Trophoblast cell (in vitro differentiated cells and primary cell): ENCODE measurements around the gene TENM3.

Experiments used
- DNase-seq, 2 donors: peaks; one replicate each; pipeline ENCODE4 v3.0.0-alpha.2; 2016
- H2AFZ ChIP-seq: 2 replicates; pipeline ENCODE4 v1.6.1; 2013; ENCODE audit warnings: low read length, moderate library complexity, mild to moderate bottlenecking; ENCODE audit not compliant: insufficient read depth, poor library complexity
- H2AK5ac ChIP-seq: 2 replicates; pipeline ENCODE4 v1.6.1; 2013; ENCODE audit warnings: mild to moderate bottlenecking, low read length
- H2BK120ac ChIP-seq: 2 replicates; pipeline ENCODE4 v1.6.1; 2013; ENCODE audit warnings: low read length, mild to moderate bottlenecking, moderate library complexity; ENCODE audit not compliant: insufficient read depth, poor library complexity
- H2BK12ac ChIP-seq: 2 replicates; pipeline ENCODE4 v1.6.1; 2013; ENCODE audit warnings: mild to moderate bottlenecking, low read length, moderate library complexity
- H2BK5ac ChIP-seq: 2 replicates; pipeline ENCODE4 v1.6.1; 2013; ENCODE audit warnings: low read length, low read depth, moderate library complexity, mild to moderate bottlenecking; ENCODE audit not compliant: poor library complexity
- H3K14ac ChIP-seq: 2 replicates; pipeline ENCODE4 v1.6.1; 2013; ENCODE audit warnings: mild to moderate bottlenecking, low read length
- H3K18ac ChIP-seq: 2 replicates; pipeline ENCODE4 v1.6.1; 2013; ENCODE audit warnings: mild to moderate bottlenecking, low read length
- H3K23ac ChIP-seq: 2 replicates; pipeline ENCODE4 v1.6.1; 2013; ENCODE audit warnings: low read length
- H3K27ac ChIP-seq: 2 replicates; pipeline ENCODE4 v1.5.1; 2013; ENCODE audit warnings: low read depth, mild to moderate bottlenecking, inconsistent platforms, low read length, moderate library complexity
- H3K27me3 ChIP-seq: 2 replicates; pipeline ENCODE4 v1.6.1; 2013; ENCODE audit warnings: inconsistent platforms, mild to moderate bottlenecking, low read length, moderate library complexity; ENCODE audit not compliant: insufficient read depth
- H3K36me3 ChIP-seq, 2 experiments: 1 replicate in 1 of 2; 2 replicates in 1 of 2; pipeline ENCODE4 v1.6.1; 2013; ENCODE audit warnings: low read length in 2 of 2, mild to moderate bottlenecking in 2 of 2, moderate library complexity in 1 of 2; ENCODE audit not compliant: insufficient read depth in 2 of 2, control insufficient read depth in 1 of 2
- H3K4ac ChIP-seq: 2 replicates; pipeline ENCODE4 v1.6.1; 2013; ENCODE audit warnings: low read depth, mild to moderate bottlenecking, low read length, moderate library complexity
- H3K4me1 ChIP-seq, 2 experiments: 1 replicate in 1 of 2; 2 replicates in 1 of 2; pipeline ENCODE4 v1.6.1; 2013; ENCODE audit warnings: low read length in 2 of 2, mild to moderate bottlenecking in 2 of 2, moderate library complexity in 1 of 2; ENCODE audit not compliant: insufficient read depth in 2 of 2, control insufficient read depth in 1 of 2
- H3K4me2 ChIP-seq: 2 replicates; pipeline ENCODE4 v1.6.1; 2013; ENCODE audit warnings: inconsistent platforms, mild to moderate bottlenecking, low read length, moderate library complexity
- H3K4me3 ChIP-seq: 2 replicates; pipeline ENCODE4 v1.5.1; 2013; ENCODE audit warnings: mild to moderate bottlenecking, low read depth, low read length, inconsistent platforms
- H3K79me1 ChIP-seq: one replicate; pipeline ENCODE4 v1.6.1; 2013; ENCODE audit warnings: low read length
- H3K79me2 ChIP-seq: 2 replicates; pipeline ENCODE4 v1.6.1; 2013; ENCODE audit warnings: low read length, mild to moderate bottlenecking; ENCODE audit not compliant: control insufficient read depth, insufficient read depth, poor library complexity
- H3K9ac ChIP-seq: 2 replicates; pipeline ENCODE4 v1.6.1; 2013; ENCODE audit warnings: mild to moderate bottlenecking, low read length
- H3K9me3 ChIP-seq: 2 replicates; pipeline ENCODE4 v1.6.1; 2013; ENCODE audit warnings: low read depth, mild to moderate bottlenecking, control low read depth, inconsistent platforms, low read length; ENCODE audit not compliant: insufficient read depth
- H4K12ac ChIP-seq: 2 replicates; pipeline ENCODE4 v1.6.1; 2013; ENCODE audit warnings: low read depth, mild to moderate bottlenecking, low read length, moderate library complexity
- H4K8ac ChIP-seq: 2 replicates; pipeline ENCODE4 v1.6.1; 2013; ENCODE audit warnings: low read depth, mild to moderate bottlenecking, low read length, moderate library complexity
- H4K91ac ChIP-seq: one replicate; pipeline ENCODE4 v1.6.1; 2013; ENCODE audit warnings: low read depth, mild to moderate bottlenecking, low read length, moderate library complexity
- WGBS: extraction: QIAGEN DNeasy Blood & Tissue Kit; methylation state at CpG from one replicate; pipeline ENCODE4 v1.1.7; 2013; ENCODE audit warnings: missing lambda C conversion rate; ENCODE audit not compliant: insufficient read length, insufficient coverage; ENCODE audit errors: extremely low coverage; 5-methylcytosine and 5-hydroxymethylcytosine counted together

TENM3 gene

DNA sequence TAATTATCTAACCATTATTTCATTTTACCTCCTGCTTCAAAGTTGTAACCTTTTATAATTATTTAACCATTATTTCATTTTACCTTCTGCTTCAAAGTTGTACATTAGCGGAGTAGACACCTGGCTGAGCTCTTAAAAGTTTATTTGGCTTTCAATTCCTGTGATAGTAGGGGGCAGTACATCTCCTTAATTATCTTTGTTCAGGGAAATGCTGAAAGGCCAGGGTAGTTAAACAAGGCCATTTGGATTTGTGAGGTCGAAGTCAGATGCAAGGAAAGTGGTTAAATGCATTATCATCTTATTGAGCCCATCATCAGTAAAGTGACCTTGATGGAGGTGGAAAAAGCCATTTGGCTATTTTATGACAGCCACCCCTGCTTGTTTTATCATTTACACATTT is 210.6 kb downstream of the TENM3 start:
- Histone ChIP-seq H3K23ac (no peak overlapping the region), H2BK120ac (no peak overlapping the region), H3K4me1 (peaks cover 0 to 2% of the 10 kb centered on the region in 2 experiments), H2AFZ (no peak overlapping the region), H3K9me3 (no peaks in the 10 kb centered on the region), H2AK5ac (no peak overlapping the region), H3K27ac (no peak overlapping the region), H3K4me3 (no peak overlapping the region), H3K4ac (no peak overlapping the region), H2BK5ac (no peak overlapping the region), H4K8ac (no peak overlapping the region), H3K27me3 (no peaks in the 10 kb centered on the region), H3K14ac (no peak overlapping the region), H3K9ac (no peak overlapping the region), H3K18ac (no peak overlapping the region), H3K36me3 (no peaks in the 10 kb centered on the region), H4K12ac (no peak overlapping the region), H4K91ac (no peak overlapping the region), H3K4me2 (no peak overlapping the region), H2BK12ac (no peak overlapping the region), H3K79me1 (no peaks in the 10 kb centered on the region), H3K79me2 (peaks cover 2% of the 10 kb centered on the region)
- DNase-seq, result no peak
- WGBS, result no CpG with 5 or more reads among the region's 2 CpGs

DNA sequence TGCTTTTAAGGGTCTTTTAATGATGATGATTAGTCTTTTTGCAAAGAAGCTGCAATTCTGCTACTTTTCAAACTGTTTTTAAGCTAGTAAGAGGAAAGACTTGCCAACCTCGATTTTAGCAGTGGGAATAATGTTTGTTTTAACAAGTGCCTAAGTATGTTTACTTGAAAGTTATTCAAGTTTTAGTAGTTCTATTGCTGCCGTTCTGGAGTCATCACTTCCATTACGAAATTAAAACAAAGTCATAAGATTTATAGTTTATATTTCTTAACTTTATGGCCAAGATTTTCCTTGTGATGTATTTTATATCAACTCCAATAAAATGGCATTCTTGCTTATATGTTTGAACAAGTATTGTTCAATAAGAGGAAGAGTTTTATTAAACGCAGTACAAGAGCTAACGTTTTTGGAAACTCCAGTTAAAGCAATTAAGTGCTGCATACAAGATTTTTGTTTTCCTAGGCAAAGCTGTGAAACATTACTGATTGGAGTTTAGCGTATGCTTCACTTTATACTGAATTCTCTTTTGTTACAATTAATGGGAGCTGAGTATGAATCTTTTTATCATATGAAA is 211.3 kb downstream of the TENM3 start:
- H2BK5ac ChIP-seq, result no peak overlapping the region
- H3K18ac ChIP-seq, result no peak overlapping the region
- no peaks in the 10 kb centered on the region for H3K79me1 ChIP-seq
- H3K4ac ChIP-seq, result no peak overlapping the region
- H3K4me2 ChIP-seq, result no peak overlapping the region
- H3K27me3 ChIP-seq, result no peaks in the 10 kb centered on the region
- H3K79me2 ChIP-seq, result peaks cover 2% of the 10 kb centered on the region
- WGBS, result no CpG with 5 or more reads among the region's 6 CpGs
- H3K4me1 ChIP-seq, result peaks cover 0 to 2% of the 10 kb centered on the region in 2 experiments
- H3K36me3 ChIP-seq, result no peaks in the 10 kb centered on the region
- H3K4me3 ChIP-seq, result no peak overlapping the region
- no peak overlapping the region for H2BK120ac ChIP-seq
- no peak overlapping the region for H3K27ac ChIP-seq
- H3K9ac ChIP-seq, result no peak overlapping the region
- H2AFZ ChIP-seq, result no peak overlapping the region
- no peak overlapping the region for H3K14ac ChIP-seq
- no peak overlapping the region for H4K12ac ChIP-seq
- no peak overlapping the region for H3K23ac ChIP-seq
- no peak overlapping the region for H2BK12ac ChIP-seq
- H4K8ac ChIP-seq, result no peak overlapping the region
- H4K91ac ChIP-seq, result no peak overlapping the region
- DNase-seq, result no peak
- H2AK5ac ChIP-seq, result no peak overlapping the region
- no peaks in the 10 kb centered on the region for H3K9me3 ChIP-seq

DNA sequence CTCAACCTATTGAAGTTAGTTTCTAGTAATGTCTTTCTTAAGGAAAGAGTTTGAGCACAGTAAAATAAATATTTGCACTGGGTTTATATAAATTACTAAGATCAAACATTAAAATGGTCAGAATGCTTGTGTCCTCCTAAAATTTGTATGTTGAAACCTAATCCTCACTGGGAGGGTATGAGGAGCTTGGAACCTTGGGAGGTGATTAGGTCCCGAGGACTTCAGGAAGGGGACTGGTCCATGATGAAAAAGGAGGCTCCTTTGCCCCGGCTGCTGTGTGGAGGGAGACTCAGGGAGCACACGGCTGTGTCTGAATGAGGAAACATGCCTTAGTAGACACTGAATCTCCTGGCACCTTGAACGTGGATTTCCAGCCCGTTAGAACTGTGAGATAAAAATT is 221.9 kb downstream of the TENM3 start:
- Histone ChIP-seq H2AK5ac (no peak overlapping the region), H4K12ac (no peak overlapping the region), H3K27me3 (no peaks in the 10 kb centered on the region), H3K23ac (no peak overlapping the region), H3K18ac (no peak overlapping the region), H3K9ac (no peak overlapping the region), H2AFZ (no peak overlapping the region), H4K91ac (no peak overlapping the region), H3K4me3 (no peak overlapping the region), H2BK5ac (no peak overlapping the region), H3K79me1 (no peaks in the 10 kb centered on the region), H3K4me2 (no peak overlapping the region), H4K8ac (no peak overlapping the region), H3K4me1 (no peaks in the 10 kb centered on the region), H2BK12ac (no peak overlapping the region), H3K27ac (no peak overlapping the region), H3K14ac (no peak overlapping the region), H2BK120ac (no peak overlapping the region), H3K4ac (no peak overlapping the region), H3K79me2 (no peaks in the 10 kb centered on the region), H3K9me3 (no peaks in the 10 kb centered on the region), H3K36me3 (peaks cover 0 to 2% of the 10 kb centered on the region in 2 experiments)
- WGBS, result no CpG with 5 or more reads among the region's 5 CpGs
- no peak for DNase-seq

DNA sequence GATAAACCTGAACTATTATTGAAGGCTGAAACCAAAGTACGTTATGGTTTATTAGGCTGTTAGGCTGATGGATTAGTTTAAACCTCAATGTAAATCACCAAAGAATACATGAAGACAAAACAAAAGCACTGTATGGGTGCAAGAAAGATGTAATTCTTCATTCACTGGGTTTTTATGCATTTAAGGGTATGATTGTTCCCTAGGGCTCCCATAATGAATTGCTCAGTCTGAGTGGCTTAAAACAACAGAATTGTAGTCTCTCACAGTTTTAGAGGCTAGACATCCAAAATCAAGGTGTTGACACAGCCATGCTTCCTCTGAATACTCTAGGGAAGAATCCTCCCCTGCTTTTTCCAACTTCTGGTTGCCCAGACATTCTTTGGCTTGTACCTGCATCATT is 222.8 kb downstream of the TENM3 start:
- Histone ChIP-seq H3K9me3 (no peaks in the 10 kb centered on the region), H3K79me1 (no peaks in the 10 kb centered on the region), H4K12ac (no peak overlapping the region), H4K91ac (no peak overlapping the region), H2AK5ac (no peak overlapping the region), H3K18ac (no peak overlapping the region), H3K36me3 (peaks cover 0 to 2% of the 10 kb centered on the region in 2 experiments), H3K27ac (no peak overlapping the region), H2BK12ac (no peak overlapping the region), H2BK120ac (no peak overlapping the region), H3K9ac (no peak overlapping the region), H2AFZ (no peak overlapping the region), H3K4me1 (no peaks in the 10 kb centered on the region), H3K23ac (no peak overlapping the region), H3K4me2 (no peak overlapping the region), H3K14ac (no peak overlapping the region), H4K8ac (no peak overlapping the region), H3K79me2 (no peaks in the 10 kb centered on the region), H3K27me3 (no peaks in the 10 kb centered on the region), H3K4ac (no peak overlapping the region), H2BK5ac (no peak overlapping the region), H3K4me3 (no peak overlapping the region)
- no CpG with 5 or more reads among the region's 1 CpG for WGBS
- no peak for DNase-seq
